WTC11 (cell line): Measurements from ENCODE around the gene STXBP6. TPM values are rescaled to one million over a fixed set of nuclear protein-coding genes. Genes with fewer than 3 reads are reported as not detected.

ENCODE experiments used
- ATAC-seq: fragments of 200-7000 bp; cut with Tn5 transposase; 2 replicates; pipeline ENCODE4 v1.10.0; 2021; ENCODE audit warnings: mild to moderate bottlenecking, moderate library complexity
- CTCF ChIA-PET: fragments of 300-600 bp; sonication (Branson Sonifier 250); formaldehyde crosslinking; loops from one replicate; lab custom pipeline; 2021; ENCODE audit warnings: antibody characterized with exemption; lab: Charles Lee
- POLR2A ChIA-PET: fragments of 350-600 bp; sonication (Branson Sonifier 250); formaldehyde crosslinking; loops from one replicate; lab custom pipeline; 2021; ENCODE audit warnings: antibody characterized with exemption; lab: Charles Lee
- DNase-seq: peaks from one replicate; pipeline ENCODE4 v3.0.0; 2021; ENCODE audit warnings: low spot score
- H3K27ac Mint-ChIP-seq: 2 replicates; pipeline ENCODE4 v1.8.0; 2021; ENCODE audit warnings: mixed read lengths
- H3K27me3 Mint-ChIP-seq: 2 replicates; pipeline ENCODE4 v1.8.0; 2021; ENCODE audit warnings: low read depth, mild to moderate bottlenecking, moderate library complexity, mixed read lengths
- H3K36me3 Mint-ChIP-seq: 2 replicates; pipeline ENCODE4 v1.8.0; 2021; ENCODE audit warnings: mixed read lengths
- H3K4me1 Mint-ChIP-seq: 2 replicates; pipeline ENCODE4 v1.8.0; 2022; ENCODE audit warnings: mixed read lengths
- H3K4me3 Mint-ChIP-seq: 2 replicates; pipeline ENCODE4 v1.8.0; 2021; ENCODE audit warnings: mild to moderate bottlenecking, moderate library complexity, mixed read lengths
- H3K9me3 Mint-ChIP-seq: 2 replicates; pipeline ENCODE4 v1.8.0; 2021; ENCODE audit warnings: mixed read lengths
- ATF1 ChIP-seq: sonication (generic); formaldehyde crosslinking; IDR thresholded peaks from 2 replicates; pipeline ENCODE4 v1.8.1; 2023; ENCODE audit warnings: mild to moderate bottlenecking, moderate library complexity, missing genetic modification reagents
- CBFB ChIP-seq: sonication (generic); formaldehyde crosslinking; IDR thresholded peaks from 2 replicates; pipeline ENCODE4 v1.8.1; 2022; ENCODE audit warnings: mild to moderate bottlenecking, low read depth, missing genetic modification reagents
- CREM ChIP-seq: sonication (generic); formaldehyde crosslinking; IDR thresholded peaks from 2 replicates; pipeline ENCODE4 v1.8.1; 2022; ENCODE audit warnings: mild to moderate bottlenecking, missing genetic modification reagents, moderate library complexity
- FOXJ3 ChIP-seq: sonication (generic); formaldehyde crosslinking; IDR thresholded peaks from 2 replicates; pipeline ENCODE4 v1.9.0; 2021; ENCODE audit warnings: missing genetic modification reagents, mild to moderate bottlenecking, borderline replicate concordance
- HMGA2 ChIP-seq: fragments of 250-450 bp; sonication (Bioruptor Pico); IDR thresholded peaks from 2 replicates; pipeline ENCODE4 v1.4.0; 2021; ENCODE audit warnings: mild to moderate bottlenecking, moderate library complexity
- MXD4 ChIP-seq: fragments of 250-450 bp; sonication (Bioruptor Pico); IDR thresholded peaks from 2 replicates; pipeline ENCODE4 v1.8.0; 2021; ENCODE audit warnings: mild to moderate bottlenecking, moderate library complexity, borderline replicate concordance
- NFE2L1 ChIP-seq: sonication (generic); formaldehyde crosslinking; IDR thresholded peaks from 2 replicates; pipeline ENCODE4 v1.8.1; 2023; ENCODE audit warnings: missing genetic modification reagents
- NR2C2 ChIP-seq: sonication (generic); formaldehyde crosslinking; IDR thresholded peaks from 2 replicates; pipeline ENCODE4 v1.8.0; 2022; ENCODE audit warnings: mild to moderate bottlenecking, missing genetic modification reagents
- RORB ChIP-seq: fragments of 250-450 bp; sonication (Bioruptor Pico); IDR thresholded peaks from 2 replicates; pipeline ENCODE4 v1.9.0; 2021; ENCODE audit warnings: mild to moderate bottlenecking
- TCF7 ChIP-seq: sonication (generic); formaldehyde crosslinking; IDR thresholded peaks from 2 replicates; pipeline ENCODE4 v1.8.0; 2022; ENCODE audit warnings: mild to moderate bottlenecking, low read depth, missing genetic modification reagents, moderate library complexity
- TP53 ChIP-seq: sonication (generic); formaldehyde crosslinking; IDR thresholded peaks from 2 replicates; pipeline ENCODE4 v1.8.1; 2023; ENCODE audit warnings: mild to moderate bottlenecking, missing genetic modification reagents
- ZNF121 ChIP-seq: sonication (generic); formaldehyde crosslinking; IDR thresholded peaks from 2 replicates; pipeline ENCODE4 v1.8.0; 2023; ENCODE audit warnings: missing genetic modification reagents
- ZNF232 ChIP-seq: sonication (generic); formaldehyde crosslinking; IDR thresholded peaks from 2 replicates; pipeline ENCODE4 v1.8.0; 2022; ENCODE audit warnings: mild to moderate bottlenecking, missing genetic modification reagents
- ZNF263 ChIP-seq: sonication (generic); formaldehyde crosslinking; IDR thresholded peaks from 2 replicates; pipeline ENCODE4 v1.8.1; 2022; ENCODE audit warnings: low read depth, mild to moderate bottlenecking, moderate library complexity, missing genetic modification reagents
- ZNF317 ChIP-seq: sonication (generic); formaldehyde crosslinking; IDR thresholded peaks from 2 replicates; pipeline ENCODE4 v1.8.1; 2023; ENCODE audit warnings: low read depth, mild to moderate bottlenecking, moderate library complexity, missing genetic modification reagents, borderline replicate concordance
- ZNF671 ChIP-seq: fragments of 250-450 bp; sonication (Bioruptor Pico); IDR thresholded peaks from 2 replicates; pipeline ENCODE4 v1.8.0; 2021; ENCODE audit warnings: mild to moderate bottlenecking
- total RNA-seq: library from RNA; stranded (reverse); gene quantifications from 3 replicates; pipeline ENCODE4 v1.2.3, GENCODE V29; 2021
- TF ChIP-seq, protein P1 (sequence below): sonication (generic); formaldehyde crosslinking; IDR thresholded peaks from 2 replicates; pipeline ENCODE4 v1.8.1; 2022; ENCODE audit warnings: mild to moderate bottlenecking, missing genetic modification reagents, moderate library complexity, borderline replicate concordance
- TF ChIP-seq, protein P2 (sequence below): sonication (generic); formaldehyde crosslinking; IDR thresholded peaks from 2 replicates; pipeline ENCODE4 v1.8.1; 2023; ENCODE audit warnings: mild to moderate bottlenecking, missing genetic modification reagents, borderline replicate concordance
- TF ChIP-seq, protein P3 (sequence below): fragments of 250-450 bp; sonication (Bioruptor Pico); IDR thresholded peaks from 2 replicates; pipeline ENCODE4 v1.9.0; 2021; ENCODE audit warnings: mild to moderate bottlenecking
- TF ChIP-seq, protein P4 (sequence below): fragments of 250-450 bp; sonication (Bioruptor Pico); conservative IDR thresholded peaks from 2 replicates; pipeline ENCODE4 v1.9.0; 2021; ENCODE audit warnings: mild to moderate bottlenecking
- TF ChIP-seq, protein P5 (sequence below): fragments of 250-450 bp; sonication (Bioruptor Pico); IDR thresholded peaks from 2 replicates; pipeline ENCODE4 v1.9.0; 2021; ENCODE audit warnings: mild to moderate bottlenecking
- TF ChIP-seq, protein P6 (sequence below): sonication (generic); formaldehyde crosslinking; IDR thresholded peaks from 2 replicates; pipeline ENCODE4 v1.8.0; 2023; ENCODE audit warnings: mild to moderate bottlenecking, missing genetic modification reagents

The STXBP6 gene
- total RNA-seq, 1 experiment from 2014 or later = 4.2 TPM

DNA sequence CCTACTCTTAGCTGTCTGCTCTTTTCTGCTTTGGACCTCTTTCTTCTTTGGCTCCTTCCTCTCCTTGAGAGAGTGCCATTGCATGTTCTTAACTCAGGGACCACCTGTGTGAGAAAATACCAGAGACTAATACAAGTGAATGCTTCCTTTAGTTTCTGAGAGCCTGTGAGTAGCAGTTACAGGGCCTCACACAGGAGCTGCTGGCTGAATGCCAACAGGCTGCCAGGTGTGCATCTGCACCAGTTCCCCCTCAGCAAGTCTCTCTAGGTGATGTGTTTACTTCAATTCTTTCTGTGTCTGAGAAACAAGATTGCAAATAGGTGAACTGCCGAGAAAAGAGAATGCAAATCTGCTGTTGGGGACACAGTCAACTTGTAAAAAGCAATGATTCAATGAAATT lies 108.2 kb downstream of the STXBP6 start (continued):
- TF ChIP-seq, protein P1, sequence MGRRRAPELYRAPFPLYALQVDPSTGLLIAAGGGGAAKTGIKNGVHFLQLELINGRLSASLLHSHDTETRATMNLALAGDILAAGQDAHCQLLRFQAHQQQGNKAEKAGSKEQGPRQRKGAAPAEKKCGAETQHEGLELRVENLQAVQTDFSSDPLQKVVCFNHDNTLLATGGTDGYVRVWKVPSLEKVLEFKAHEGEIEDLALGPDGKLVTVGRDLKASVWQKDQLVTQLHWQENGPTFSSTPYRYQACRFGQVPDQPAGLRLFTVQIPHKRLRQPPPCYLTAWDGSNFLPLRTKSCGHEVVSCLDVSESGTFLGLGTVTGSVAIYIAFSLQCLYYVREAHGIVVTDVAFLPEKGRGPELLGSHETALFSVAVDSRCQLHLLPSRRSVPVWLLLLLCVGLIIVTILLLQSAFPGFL (CRISPR knock-in tag) = no peak
- TF ChIP-seq FOXJ3 (CRISPR knock-in tag) (no peak), ZNF121 (CRISPR knock-in tag) (no peak), MXD4 (CRISPR knock-in tag) (no peak), ATF1 (no peak)
- TF ChIP-seq, protein P2, sequence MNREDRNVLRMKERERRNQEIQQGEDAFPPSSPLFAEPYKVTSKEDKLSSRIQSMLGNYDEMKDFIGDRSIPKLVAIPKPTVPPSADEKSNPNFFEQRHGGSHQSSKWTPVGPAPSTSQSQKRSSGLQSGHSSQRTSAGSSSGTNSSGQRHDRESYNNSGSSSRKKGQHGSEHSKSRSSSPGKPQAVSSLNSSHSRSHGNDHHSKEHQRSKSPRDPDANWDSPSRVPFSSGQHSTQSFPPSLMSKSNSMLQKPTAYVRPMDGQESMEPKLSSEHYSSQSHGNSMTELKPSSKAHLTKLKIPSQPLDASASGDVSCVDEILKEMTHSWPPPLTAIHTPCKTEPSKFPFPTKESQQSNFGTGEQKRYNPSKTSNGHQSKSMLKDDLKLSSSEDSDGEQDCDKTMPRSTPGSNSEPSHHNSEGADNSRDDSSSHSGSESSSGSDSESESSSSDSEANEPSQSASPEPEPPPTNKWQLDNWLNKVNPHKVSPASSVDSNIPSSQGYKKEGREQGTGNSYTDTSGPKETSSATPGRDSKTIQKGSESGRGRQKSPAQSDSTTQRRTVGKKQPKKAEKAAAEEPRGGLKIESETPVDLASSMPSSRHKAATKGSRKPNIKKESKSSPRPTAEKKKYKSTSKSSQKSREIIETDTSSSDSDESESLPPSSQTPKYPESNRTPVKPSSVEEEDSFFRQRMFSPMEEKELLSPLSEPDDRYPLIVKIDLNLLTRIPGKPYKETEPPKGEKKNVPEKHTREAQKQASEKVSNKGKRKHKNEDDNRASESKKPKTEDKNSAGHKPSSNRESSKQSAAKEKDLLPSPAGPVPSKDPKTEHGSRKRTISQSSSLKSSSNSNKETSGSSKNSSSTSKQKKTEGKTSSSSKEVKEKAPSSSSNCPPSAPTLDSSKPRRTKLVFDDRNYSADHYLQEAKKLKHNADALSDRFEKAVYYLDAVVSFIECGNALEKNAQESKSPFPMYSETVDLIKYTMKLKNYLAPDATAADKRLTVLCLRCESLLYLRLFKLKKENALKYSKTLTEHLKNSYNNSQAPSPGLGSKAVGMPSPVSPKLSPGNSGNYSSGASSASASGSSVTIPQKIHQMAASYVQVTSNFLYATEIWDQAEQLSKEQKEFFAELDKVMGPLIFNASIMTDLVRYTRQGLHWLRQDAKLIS (CRISPR knock-in tag) = no peak
- TF ChIP-seq, protein P3, sequence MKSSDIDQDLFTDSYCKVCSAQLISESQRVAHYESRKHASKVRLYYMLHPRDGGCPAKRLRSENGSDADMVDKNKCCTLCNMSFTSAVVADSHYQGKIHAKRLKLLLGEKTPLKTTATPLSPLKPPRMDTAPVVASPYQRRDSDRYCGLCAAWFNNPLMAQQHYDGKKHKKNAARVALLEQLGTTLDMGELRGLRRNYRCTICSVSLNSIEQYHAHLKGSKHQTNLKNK (CRISPR knock-in tag) = no peak

DNA sequence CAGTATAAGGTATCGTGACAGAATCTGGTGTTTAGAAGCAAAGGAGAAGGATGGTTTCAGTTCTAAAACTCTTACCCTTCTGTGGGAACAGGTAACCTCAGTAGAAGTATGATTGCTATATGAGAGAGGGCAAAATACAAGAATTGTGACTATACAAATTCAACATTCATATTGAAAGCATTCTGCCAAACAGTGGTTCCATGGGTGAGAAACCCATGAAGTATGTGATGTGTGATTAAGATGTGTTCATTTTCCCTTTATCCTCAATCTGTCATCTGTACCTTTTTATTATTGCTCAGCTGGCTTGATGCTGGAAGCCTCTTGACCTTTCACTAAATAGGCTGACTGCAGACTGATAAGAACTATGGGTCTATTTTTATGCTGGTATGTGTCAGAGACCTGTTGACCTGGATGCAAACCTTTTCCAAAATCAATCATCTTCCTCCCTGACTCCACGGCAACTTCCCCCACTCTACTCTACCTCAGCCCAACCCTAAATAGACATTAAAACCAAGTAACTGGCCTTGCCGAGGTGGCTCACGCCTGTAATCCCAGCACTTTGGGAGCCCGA lies 109.6 kb downstream of the STXBP6 start:
- H3K9me3 Mint-ChIP-seq = peaks cover 5% of the 10 kb centered on the region; the same call in 1 of the 2 replicates
- TF ChIP-seq ZNF671 (CRISPR knock-in tag) (no peak), CBFB (no peak), ZNF317 (CRISPR knock-in tag) (no peak), RORB (no peak)
- ATAC-seq = no peak
- DNase-seq = no peak
- no peak overlapping the region for H3K4me3 Mint-ChIP-seq
- POLR2A ChIA-PET = no interaction called here
- no peaks in the 10 kb centered on the region for H3K36me3 Mint-ChIP-seq
- H3K27me3 Mint-ChIP-seq = no peaks in the 10 kb centered on the region
- CTCF ChIA-PET = no interaction called here
- peaks cover 38% of the 10 kb centered on the region for H3K4me1 Mint-ChIP-seq
- no peak overlapping the region for H3K27ac Mint-ChIP-seq

DNA sequence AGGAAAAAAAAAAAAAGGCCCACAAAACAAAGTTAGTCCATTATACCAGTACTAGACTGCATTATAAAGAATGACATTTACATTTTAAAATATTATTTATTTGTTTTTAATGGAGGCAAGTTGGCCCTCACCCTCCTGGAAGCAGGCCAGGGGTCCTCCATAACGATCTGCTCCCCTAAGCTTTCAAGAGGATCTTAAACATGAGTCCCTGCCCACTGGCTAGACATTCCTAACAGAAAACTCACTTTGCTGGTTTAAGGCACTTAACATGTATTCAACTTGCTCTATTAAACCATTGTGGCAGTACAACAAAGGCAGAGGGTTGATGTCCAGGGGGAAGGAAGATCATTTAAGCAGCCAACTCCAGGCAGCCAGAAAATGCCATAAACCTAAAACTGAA lies 111.4 kb downstream of the STXBP6 start:
- Mint-ChIP-seq H3K4me1 (peaks cover 27% of the 10 kb centered on the region), H3K27me3 (no peaks in the 10 kb centered on the region), H3K4me3 (no peak overlapping the region), H3K36me3 (no peaks in the 10 kb centered on the region), H3K27ac (no peak overlapping the region), H3K9me3 (peaks cover 5% of the 10 kb centered on the region; the same call in 1 of the 2 replicates)
- DNase-seq (no peak), ATAC-seq (no peak)
- POLR2A ChIA-PET = no interaction called here
- CTCF ChIA-PET = no interaction called here
- no peak for TF ChIP-seq ZNF263 (CRISPR knock-in tag)
- TF ChIP-seq, protein P4, sequence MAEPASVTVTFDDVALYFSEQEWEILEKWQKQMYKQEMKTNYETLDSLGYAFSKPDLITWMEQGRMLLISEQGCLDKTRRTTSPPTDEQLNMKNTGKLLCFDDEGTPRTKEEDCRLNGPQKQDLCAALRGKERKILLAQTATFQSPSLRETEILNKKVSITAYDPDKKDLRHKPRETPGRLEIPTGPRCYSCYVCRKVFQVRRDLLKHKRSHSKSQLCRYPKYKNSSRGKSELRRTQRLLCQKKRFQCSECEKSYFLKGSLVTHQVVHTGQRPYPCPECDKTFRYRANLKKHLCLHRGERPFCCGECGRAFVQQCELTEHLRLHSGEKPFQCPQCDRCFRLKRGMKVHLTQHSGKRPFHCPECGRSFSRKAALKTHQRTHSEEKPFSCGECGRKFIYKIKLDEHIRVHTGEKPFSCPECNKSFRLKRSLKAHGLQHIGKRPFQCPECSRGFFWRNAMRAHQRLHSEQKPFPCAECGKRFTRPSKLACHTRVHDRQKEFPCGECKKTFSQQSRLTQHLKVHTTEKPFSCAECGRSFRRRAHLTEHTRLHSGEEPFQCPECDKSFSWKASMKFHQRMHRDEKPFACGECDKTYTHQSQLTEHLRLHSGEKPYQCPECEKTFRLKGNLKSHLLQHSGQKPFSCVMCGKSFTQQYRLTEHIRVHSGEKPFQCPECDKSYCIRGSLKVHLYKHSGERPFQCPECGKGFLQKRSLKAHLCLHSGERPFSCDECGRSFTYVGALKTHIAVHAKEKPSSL (CRISPR knock-in tag) = no peak
- TF ChIP-seq ZNF232 = no peak
- no peak for TF ChIP-seq CREM (CRISPR knock-in tag)
- no peak for TF ChIP-seq HMGA2 (CRISPR knock-in tag)
- no peak for TF ChIP-seq TCF7 (CRISPR knock-in tag)
- TF ChIP-seq TP53 (CRISPR knock-in tag) = no peak
- TF ChIP-seq, protein P5, sequence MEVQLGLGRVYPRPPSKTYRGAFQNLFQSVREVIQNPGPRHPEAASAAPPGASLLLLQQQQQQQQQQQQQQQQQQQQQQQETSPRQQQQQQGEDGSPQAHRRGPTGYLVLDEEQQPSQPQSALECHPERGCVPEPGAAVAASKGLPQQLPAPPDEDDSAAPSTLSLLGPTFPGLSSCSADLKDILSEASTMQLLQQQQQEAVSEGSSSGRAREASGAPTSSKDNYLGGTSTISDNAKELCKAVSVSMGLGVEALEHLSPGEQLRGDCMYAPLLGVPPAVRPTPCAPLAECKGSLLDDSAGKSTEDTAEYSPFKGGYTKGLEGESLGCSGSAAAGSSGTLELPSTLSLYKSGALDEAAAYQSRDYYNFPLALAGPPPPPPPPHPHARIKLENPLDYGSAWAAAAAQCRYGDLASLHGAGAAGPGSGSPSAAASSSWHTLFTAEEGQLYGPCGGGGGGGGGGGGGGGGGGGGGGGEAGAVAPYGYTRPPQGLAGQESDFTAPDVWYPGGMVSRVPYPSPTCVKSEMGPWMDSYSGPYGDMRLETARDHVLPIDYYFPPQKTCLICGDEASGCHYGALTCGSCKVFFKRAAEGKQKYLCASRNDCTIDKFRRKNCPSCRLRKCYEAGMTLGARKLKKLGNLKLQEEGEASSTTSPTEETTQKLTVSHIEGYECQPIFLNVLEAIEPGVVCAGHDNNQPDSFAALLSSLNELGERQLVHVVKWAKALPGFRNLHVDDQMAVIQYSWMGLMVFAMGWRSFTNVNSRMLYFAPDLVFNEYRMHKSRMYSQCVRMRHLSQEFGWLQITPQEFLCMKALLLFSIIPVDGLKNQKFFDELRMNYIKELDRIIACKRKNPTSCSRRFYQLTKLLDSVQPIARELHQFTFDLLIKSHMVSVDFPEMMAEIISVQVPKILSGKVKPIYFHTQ = no peak
- TF ChIP-seq, protein P6, sequence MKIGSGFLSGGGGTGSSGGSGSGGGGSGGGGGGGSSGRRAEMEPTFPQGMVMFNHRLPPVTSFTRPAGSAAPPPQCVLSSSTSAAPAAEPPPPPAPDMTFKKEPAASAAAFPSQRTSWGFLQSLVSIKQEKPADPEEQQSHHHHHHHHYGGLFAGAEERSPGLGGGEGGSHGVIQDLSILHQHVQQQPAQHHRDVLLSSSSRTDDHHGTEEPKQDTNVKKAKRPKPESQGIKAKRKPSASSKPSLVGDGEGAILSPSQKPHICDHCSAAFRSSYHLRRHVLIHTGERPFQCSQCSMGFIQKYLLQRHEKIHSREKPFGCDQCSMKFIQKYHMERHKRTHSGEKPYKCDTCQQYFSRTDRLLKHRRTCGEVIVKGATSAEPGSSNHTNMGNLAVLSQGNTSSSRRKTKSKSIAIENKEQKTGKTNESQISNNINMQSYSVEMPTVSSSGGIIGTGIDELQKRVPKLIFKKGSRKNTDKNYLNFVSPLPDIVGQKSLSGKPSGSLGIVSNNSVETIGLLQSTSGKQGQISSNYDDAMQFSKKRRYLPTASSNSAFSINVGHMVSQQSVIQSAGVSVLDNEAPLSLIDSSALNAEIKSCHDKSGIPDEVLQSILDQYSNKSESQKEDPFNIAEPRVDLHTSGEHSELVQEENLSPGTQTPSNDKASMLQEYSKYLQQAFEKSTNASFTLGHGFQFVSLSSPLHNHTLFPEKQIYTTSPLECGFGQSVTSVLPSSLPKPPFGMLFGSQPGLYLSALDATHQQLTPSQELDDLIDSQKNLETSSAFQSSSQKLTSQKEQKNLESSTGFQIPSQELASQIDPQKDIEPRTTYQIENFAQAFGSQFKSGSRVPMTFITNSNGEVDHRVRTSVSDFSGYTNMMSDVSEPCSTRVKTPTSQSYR (CRISPR knock-in tag) = no peak
- no peak for TF ChIP-seq NFE2L1 (CRISPR knock-in tag)
- no peak for TF ChIP-seq NR2C2
